ENCODE data around the gene ADAMTS6.
"Not testable (repeated sequence)": the region's sequence is repeated elsewhere in the genome, so short reads cannot be mapped to it uniquely, and the experiment has no call there.

Gene ADAMTS6, protein sequence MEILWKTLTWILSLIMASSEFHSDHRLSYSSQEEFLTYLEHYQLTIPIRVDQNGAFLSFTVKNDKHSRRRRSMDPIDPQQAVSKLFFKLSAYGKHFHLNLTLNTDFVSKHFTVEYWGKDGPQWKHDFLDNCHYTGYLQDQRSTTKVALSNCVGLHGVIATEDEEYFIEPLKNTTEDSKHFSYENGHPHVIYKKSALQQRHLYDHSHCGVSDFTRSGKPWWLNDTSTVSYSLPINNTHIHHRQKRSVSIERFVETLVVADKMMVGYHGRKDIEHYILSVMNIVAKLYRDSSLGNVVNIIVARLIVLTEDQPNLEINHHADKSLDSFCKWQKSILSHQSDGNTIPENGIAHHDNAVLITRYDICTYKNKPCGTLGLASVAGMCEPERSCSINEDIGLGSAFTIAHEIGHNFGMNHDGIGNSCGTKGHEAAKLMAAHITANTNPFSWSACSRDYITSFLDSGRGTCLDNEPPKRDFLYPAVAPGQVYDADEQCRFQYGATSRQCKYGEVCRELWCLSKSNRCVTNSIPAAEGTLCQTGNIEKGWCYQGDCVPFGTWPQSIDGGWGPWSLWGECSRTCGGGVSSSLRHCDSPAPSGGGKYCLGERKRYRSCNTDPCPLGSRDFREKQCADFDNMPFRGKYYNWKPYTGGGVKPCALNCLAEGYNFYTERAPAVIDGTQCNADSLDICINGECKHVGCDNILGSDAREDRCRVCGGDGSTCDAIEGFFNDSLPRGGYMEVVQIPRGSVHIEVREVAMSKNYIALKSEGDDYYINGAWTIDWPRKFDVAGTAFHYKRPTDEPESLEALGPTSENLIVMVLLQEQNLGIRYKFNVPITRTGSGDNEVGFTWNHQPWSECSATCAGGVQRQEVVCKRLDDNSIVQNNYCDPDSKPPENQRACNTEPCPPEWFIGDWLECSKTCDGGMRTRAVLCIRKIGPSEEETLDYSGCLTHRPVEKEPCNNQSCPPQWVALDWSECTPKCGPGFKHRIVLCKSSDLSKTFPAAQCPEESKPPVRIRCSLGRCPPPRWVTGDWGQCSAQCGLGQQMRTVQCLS (N-terminal part only)

DNA sequence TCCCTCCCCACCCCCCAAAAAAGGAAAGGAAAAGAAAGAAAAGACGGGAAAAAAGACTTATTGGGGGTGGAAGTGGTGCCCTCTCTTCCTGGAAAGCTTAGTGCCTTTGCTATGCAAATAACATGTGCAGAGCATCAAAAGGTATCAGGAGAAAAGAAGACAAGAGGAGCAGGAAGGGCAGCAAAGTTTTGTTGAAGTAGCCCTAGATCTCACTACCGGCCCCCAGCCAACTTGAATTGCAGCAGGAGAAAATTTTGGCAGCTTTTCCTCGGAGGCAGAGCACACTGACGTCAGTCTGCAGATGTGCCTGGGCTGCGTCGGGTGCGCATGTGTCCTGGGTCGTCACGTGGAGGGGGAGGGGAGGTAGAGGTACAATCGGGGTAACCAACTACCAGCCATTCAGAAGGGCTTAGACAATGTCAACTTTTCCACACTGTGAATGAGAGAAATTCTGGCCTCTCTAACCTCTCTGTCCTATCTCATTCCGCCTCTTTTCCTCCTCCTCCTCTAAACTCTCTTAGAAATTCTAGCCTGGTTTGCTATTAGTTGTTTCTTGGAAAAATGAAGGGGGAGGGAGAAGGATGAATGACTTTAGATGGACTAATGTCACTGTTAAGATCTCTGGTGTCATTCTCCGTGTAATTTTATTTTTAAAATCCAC, at the start of gene ADAMTS6:
Gene ADAMTS6 (minus strand): TSS at position 286 of the 661 bp plus-strand sequence. CDS start 8,247 bp downstream, outside the sequence.
- DNase-seq (ENCODE audit: low read depth in 2 of 2) = peak; percentile 66 to 76

DNA sequence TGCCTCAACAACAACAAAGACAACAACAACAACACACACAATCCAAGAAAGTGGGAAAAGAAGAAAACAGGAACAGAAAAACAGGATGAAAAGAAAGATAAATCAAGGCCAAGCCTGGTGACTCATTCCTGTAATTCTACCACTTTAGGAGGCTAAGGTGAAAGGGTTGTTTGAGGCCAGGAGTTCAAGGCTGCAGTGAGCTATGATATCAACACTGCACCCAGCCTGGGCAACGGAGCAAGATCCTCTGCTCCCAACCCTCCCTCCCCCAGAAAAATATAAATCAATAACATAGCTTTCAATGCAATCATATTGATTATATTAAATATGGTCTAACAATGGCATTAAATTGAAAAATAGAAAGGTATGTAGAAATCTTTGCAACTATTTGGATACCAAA, 49.2 kb upstream of the ADAMTS6 start:
- DNase-seq (ENCODE audit: low read depth in 2 of 2) = no peak

DNA sequence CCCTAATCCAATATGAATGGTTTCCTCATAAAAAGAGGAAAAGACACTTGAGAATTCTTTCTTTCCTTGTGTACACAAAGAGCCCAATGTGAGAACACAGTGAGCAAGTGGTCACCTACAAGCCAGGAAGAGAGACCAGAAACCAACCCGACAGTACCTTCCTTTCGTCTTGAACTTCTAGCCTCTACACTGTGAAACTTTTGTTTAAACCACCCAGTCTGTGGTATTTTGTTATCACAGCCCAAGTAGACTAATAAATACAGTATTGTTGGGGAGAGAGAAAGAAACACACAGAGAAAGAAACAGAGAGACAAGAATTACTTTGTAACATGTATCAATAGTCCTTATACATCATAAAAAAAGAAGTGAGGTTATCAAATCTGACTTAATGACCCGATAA, 44.0 kb upstream of the ADAMTS6 start:
- no peak for DNase-seq (ENCODE audit: low read depth in 2 of 2)

DNA sequence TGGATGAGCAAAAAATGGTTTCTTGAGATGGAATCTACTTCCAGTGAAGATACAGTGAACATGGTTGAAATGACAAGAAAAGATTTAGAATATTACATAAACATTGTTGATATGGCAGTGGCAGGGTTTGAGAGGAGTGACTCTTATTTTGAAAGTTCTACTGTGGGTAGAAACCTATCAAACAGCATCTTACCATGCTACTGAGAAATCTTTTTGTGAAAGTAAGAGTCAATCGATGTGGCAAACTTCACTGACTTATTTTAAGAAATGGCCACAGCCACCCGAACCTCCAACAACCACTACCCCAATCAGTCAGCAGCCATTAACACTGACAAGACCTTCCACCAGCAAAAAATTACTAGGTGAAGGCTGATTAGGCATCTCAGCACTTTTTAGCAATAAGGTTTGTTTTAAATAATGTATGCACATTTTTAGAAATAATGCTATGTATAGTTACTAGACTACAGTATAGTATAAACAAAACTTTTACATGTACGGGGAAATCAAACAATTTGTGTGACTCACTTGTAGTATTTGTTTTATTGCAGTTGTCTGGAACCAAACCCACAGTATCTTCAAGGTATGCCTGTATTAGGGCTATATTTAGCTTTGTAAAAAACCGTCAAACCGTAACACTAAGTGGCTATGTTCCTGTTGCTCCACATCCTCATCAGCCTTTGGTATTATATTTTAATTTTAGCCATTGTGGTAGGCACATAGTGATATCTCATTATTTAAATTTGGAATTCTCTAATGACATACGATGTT, 30.6 kb upstream of the ADAMTS6 start:
- DNase-seq (ENCODE audit: low read depth in 2 of 2) = no peak

DNA sequence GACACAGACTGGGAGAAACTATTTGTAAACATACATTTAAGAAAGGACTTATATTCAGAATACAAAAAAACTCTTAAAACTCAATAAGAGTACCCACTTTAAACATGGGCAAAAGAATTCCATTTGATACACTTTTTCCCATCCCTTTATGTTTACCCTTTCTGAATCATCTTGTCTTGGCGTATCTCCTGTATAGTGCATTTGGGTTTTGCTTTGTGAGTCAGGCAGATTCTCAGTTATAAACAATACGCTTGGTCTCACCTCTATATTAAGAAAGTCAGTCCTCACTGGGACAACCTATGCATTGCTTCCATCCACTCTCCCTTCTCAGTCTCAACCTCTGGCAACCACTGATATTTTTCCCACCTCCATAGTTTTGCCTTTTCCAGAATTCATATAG, 27.3 kb upstream of the ADAMTS6 start:
- DNase-seq (ENCODE audit: low read depth in 2 of 2) = no peak

DNA sequence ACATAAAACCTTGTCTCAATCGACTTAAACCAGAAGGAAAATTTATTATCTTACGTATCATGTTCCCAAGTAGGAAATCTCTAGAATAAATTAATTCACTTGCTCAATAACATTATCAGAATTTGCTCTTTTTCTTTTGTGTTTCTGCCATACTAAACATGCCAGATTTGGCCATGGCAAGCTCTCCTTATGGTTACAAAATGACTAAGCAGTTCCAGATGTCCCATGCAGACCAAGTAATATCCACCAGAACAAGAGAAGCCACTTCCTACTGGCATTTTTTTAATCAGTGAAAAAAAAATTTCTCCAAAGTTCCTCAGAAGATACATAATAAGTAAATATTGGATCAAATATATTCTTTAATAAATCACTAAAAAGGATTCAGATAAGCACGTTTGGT, 25.2 kb upstream of the ADAMTS6 start:
- DNase-seq (ENCODE audit: low read depth in 2 of 2) = no peak

DNA sequence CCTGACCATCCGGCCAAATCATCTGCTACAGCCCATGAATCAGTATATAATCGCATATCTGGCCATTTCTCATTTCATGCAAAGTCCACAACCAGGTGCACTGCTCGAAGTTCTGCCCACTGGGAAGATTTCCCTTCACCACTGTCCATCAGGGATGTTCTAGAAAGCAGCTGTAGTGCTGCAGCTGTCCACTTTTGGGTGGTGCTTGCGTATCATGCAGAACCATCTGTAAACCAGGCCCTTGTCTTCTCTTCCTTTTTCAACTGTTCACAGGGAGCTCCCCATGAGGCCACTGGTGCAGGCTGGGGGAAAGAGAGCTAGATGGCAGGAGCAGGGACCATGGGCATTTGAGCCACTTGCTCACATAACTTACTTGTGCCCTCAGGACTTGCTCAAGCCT, 7.4 kb upstream of the ADAMTS6 start:
- no peak for DNase-seq (ENCODE audit: low read depth in 2 of 2)

DNA sequence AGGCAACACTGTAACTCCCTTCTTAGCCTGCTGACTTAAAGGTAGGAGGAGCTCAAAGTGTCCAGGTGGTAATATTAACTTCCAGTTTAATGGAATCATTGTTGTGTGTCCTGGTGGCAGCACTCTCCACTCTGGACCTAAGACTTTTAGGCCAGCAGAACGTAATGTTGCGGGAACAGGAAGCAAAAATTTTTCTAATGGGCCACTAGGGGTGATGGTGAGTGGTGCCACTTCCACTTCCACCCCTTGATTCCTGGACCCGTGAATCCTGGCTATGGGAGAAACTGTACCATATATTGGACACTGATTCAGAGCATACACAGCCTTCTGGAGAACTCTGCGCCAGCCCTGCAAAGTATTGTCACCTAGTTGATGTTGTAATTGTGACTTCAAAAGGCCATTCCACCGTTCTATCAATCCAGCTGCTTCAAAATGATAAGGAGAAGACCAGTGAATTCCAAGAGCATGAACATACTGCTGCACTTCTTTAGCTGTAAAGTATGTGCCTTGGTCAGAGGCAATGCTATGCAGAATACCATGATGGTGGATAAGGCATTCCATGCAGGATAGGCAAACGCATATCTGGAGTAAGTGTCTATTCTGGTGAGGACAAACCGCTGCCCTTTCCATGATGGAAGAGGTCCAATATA, 6.4 kb upstream of the ADAMTS6 start:
- DNase-seq (ENCODE audit: low read depth in 2 of 2) = not testable (repeated sequence)

DNA sequence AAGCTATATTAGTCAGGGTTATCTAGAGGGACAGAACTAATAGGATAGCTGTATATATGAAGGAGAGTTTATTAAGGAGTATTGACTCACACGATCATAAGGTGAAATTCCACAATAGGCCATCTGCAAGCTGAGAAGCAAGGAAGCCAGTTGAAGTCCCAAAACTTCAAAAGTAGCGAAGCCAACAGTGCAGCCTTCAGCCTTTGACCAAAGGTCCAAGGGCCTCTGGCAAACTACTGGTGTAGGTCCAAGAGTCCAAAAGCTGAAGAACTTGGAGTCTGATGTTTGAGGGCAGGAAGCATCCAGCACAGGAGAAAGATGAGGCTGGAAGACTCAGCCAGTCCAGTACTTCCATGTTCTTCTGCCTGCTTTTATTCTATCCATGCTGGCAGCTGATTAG, 5.1 kb upstream of the ADAMTS6 start:
- DNase-seq (ENCODE audit: low read depth in 2 of 2) = not testable (repeated sequence)

DNA sequence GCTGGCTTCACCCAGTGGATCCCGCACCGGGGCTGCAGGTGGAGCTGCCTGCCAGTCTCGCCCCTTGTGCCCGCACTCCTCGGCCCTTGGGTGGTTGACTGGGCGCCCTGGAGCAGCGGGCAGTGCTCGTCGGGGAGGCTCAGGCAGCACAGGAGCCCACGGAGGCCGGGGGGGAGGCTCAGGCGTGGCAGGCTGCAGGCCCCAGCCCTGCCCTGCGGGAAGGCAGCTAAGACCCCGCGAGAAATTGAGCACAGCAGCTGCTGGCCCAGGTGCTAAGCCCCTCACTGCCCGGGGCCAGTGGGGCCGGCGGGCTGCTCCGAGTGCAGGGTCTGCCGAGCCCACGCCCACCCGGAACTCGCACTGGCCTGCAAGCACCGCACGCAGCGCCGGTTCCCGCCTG, 3.7 kb upstream of the ADAMTS6 start:
- no peak for DNase-seq (ENCODE audit: low read depth in 2 of 2)

DNA sequence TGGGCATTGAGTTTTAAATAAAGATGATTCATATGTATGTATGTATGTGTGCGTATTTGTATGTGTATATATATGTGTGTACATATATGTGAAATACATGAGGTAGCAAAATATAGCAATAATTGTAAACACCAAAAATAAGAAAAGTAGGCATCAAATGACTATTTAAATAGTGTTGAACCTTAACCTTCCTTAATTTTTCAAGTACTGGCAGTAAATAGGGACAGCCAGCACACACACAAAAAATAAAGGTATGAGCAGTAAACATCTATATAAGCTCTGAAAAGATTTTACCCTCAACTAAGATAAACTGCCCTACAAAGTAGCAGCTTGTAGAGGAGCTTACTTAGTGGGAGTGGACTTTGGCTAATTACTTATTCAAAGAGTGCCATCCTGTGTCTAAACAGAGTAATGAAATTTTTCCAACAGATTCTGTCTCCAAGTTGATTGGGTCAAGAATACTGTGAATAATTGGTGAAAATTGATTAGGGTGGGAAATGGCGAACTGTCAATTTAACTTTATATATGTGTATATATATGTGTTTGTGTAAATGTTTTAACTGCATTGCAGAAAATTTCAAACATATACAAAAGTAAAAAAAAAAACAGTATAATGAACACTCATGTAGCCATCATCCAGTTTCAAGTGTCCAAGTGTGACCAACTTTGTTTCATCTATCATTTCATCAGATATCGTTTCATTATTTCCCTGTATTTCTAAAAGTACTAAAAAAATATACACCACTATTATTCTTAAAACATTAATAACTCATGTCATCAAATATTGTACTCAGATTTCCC, 2.0 kb upstream of the ADAMTS6 start:
- no peak for DNase-seq (ENCODE audit: low read depth in 2 of 2)

DNA sequence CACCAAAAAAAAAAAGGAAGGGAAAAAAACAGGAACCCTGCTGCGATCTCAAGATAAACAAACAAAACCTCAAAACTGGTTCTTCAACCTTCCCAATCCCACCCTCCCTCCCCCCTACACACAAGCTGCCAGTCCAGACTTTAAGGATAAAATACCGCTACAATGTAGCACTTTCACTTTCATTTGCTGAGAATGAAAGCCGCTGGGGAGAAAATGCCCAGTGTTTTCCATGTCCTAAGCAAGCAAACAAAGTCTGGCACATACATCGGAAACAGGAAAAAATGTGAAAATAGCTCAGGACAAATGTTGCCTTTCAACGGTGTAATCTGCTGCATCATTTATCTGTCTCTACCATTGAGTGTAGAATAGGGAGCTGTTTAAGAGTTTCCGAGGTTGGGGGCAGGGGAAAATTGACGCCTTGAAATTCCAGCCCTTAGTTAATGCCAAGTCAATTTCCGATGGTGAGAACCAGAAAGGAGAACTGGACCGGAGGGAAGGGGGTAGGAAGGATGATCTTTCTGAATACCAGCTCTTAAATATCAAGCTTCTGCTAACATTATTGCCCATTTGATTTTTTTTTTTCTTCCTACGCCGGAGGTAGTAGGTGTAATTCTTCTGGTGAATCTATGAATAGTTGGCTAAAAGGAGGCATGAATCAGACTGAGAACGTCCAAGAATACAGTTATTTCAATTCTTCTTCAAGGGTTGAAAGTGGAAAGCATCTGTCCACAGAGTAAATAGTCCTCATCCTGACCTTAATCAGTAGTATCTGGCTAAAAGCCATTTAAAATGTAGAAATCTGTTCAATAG, 1.2 kb upstream of the ADAMTS6 start:
- DNase-seq (ENCODE audit: low read depth in 2 of 2) = no peak

DNA sequence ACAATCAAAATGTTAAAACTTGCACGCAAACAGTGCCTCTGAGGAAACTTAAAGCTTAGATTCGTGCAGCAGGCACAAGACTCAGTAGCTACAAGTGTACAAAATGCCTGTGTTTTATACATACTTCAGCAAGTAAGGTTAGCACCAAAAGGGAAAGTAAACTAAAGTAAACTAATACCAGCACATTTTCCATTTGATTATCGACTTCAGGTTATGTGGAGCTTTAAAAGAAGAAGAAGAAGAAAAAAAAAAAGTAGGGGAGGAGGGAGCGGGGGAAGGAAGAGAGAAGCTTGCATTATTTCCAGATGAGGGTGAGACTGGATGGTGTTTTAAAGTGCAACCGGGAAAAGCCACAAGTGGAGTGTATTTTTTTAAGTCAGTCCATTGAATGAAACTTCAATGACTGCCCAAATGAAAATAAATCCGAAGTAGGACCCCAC, 596 bp upstream of the ADAMTS6 start:
- DNase-seq (ENCODE audit: low read depth in 2 of 2) = no peak

DNA sequence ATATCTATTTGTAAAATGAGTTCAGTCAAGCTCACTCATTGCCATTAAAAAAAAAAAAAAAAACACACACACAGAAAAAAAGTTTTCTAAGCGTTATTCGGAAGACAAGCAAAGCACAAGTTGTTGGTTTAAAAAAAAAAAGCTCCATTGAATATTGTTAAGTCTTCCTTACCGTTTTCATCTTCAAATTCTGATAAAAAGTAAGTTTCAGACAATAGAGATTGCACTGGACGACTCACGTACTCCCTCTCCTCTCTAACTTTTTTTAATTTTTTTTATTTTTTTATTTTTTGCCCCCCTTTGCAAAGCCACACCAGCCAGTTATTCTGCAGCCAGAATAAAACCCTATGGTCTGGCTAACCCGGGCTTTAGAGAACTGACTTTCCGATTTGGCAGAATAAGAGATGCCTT, 544 bp downstream of the ADAMTS6 start:
- DNase-seq (ENCODE audit: low read depth in 2 of 2) = no peak

DNA sequence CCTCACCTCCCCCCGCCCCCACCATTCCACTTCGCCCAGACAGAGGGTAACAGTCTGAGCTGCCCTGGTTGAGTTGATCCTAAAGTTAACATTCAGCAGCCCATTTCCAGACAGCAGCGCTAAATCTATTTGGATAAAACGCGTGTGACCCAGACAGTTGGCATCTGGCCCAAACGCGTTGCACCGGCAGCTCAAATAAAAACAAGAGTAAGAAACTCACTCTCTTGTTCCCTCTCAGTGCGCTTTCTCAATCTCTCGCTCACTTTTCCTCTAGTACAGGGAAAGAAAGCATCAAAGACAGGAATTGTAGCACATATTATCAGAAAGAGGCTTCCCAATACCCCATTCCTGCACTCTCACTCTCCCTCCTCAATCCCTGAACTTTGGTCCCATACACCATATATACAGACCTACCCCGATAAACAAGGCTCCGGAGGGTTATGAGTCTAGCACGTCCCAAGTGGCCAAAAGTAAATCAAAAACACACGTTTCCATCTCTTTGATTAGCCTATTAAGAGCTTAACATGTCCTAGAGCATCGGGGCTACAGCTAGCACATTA, 1.3 kb downstream of the ADAMTS6 start:
- peak; percentile 10 to 13 for DNase-seq (ENCODE audit: low read depth in 2 of 2)

DNA sequence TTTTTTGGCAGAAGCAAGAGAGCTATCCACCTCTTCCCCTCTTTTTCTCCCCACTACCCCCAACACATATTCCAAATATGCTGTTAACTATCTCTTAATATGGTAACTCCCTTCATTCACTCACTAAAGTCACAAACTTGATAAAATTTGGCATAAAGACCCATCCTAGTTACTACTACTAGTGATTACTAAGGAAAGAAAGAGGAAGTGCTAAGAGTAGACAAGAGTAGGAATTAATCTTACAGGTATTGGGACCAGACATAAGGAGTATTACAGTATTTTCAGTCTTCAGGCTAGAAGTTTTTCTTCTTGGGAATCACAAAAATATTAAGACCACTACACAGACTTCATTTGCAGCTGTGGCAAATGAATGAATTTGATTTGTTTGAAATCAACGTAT, 2.2 kb downstream of the ADAMTS6 start:
- DNase-seq (ENCODE audit: low read depth in 2 of 2) = no peak

DNA sequence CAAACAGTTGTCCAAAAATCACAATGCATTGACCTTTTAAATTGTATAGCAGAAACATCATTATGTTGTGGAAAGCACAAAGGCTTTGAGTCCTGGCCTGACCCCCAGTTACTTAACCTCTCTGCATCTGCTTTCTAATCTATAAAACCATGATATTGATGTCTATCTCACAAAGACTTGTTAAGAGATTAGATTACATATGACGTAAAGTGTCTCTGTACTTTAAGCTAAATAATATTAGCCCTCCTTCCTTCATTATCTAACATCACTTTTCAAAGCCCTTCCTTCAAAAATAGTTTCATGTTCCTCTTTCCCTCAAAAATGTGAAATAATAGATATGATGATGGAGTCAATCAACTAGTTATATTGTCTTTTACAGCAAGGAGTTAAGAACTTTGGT, 3.4 kb downstream of the ADAMTS6 start:
- no peak for DNase-seq (ENCODE audit: low read depth in 2 of 2)

DNA sequence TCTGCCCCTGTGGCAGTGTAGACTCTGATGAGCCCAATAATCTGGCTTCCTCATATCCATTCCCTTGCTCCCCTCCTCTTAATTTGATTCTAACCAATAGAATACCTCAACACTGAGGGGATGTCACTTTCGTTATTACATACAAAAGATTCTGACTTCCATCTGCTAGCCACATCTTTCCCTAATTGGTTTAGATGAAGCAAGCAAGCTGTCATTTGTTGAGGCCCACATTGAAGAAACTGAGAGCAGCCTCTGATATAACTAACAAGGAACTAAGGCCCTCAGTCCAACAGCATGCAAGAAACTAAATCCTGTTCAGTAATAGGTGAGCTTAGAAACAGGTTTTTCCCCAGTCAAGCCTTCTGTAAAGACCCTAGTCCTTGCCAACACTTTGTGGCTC, 5.8 kb downstream of the ADAMTS6 start:
- no peak for DNase-seq (ENCODE audit: low read depth in 2 of 2)

DNA sequence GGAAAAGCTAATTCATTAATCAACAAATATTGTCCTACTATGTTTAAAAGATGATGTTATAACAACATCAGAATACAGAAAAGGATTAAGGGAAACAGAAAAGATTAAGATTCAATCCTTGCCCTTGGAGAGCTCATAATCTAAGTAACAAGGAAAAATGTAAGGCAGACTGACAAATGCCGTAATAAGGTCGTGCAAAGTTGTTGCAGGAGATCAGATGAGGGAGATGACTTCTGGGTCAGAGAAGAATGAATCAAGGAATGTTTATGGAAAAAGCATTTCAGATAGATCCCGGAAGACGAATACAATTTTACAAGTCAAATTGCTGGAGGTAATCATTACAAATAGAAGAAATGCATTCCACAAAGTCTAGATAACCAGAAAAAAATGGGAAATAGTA, 6.4 kb downstream of the ADAMTS6 start:
- no peak for DNase-seq (ENCODE audit: low read depth in 2 of 2)

All from stimulated activated CD4-positive, alpha-beta T cell treated with anti-CD3 and anti-CD28 coated beads, Interleukin-4, amount 100 ng/mL, for 48 hours (primary cell).